GM12873 (cell line): ENCODE results near the gene TREML2.

ENCODE experiments used
- TF ChIP-seq, protein P1 (sequence below): IDR thresholded peaks from 2 replicates; pipeline ENCODE4 v1.5.1; 2012; ENCODE audit warnings: low read depth, mild to moderate bottlenecking, moderate library complexity, low read length, control low read depth; ENCODE audit not compliant: insufficient read depth; ENCODE audit errors: missing control alignments

Gene TREML2

GRCh38 chr6:41201764-41202173, 820 bp upstream of the TREML2 start:
- TF ChIP-seq, protein P1, sequence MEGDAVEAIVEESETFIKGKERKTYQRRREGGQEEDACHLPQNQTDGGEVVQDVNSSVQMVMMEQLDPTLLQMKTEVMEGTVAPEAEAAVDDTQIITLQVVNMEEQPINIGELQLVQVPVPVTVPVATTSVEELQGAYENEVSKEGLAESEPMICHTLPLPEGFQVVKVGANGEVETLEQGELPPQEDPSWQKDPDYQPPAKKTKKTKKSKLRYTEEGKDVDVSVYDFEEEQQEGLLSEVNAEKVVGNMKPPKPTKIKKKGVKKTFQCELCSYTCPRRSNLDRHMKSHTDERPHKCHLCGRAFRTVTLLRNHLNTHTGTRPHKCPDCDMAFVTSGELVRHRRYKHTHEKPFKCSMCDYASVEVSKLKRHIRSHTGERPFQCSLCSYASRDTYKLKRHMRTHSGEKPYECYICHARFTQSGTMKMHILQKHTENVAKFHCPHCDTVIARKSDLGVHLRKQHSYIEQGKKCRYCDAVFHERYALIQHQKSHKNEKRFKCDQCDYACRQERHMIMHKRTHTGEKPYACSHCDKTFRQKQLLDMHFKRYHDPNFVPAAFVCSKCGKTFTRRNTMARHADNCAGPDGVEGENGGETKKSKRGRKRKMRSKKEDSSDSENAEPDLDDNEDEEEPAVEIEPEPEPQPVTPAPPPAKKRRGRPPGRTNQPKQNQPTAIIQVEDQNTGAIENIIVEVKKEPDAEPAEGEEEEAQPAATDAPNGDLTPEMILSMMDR, result no peak

- TF ChIP-seq, protein P1, result no peak
Observed at GRCh38 chr6:41200296-41200900, 551 bp downstream of the TREML2 start.

GRCh38 chr6:41199552-41200246, 1.2 kb downstream of the TREML2 start:
- TF ChIP-seq, protein P1, result no peak

GRCh38 chr6:41197234-41197633, 3.7 kb downstream of the TREML2 start:
- TF ChIP-seq, protein P1, result no peak

GRCh38 chr6:41194386-41194785, 6.6 kb downstream of the TREML2 start:
- TF ChIP-seq, protein P1, result no peak

DNA sequence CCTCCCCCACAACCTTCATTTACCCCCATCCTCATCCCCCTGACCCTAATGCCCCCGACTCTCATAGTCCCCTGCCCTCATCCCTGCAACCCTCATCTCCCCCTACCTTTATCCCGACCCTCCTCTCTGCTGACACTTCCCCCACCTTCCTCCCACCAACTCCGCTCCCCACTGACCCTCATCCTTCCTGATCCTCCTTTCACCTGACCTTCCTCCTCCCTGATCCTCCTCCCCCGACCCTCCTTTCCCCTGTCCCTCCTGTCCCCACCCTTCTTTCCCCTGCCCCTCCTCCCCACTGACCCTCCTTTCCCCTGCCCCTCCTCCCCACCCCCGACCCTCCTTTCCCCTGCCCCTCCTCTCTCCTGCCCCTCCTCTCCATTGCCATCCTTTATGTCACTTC, 7.1 kb downstream of the TREML2 start:
- TF ChIP-seq, protein P1, result no peak

- TF ChIP-seq, protein P1, result no peak
Observed at GRCh38 chr6:41193171-41193734, 7.7 kb downstream of the TREML2 start.
